NCI-H146 treated with DMSO at 0.1 percent for 48 hours (cell line): ENCODE measurements around the gene UBE4B.
"Not testable (repeated sequence)": the region's sequence is repeated elsewhere in the genome, so short reads cannot be mapped to it uniquely, and the experiment has no call there.

Source experiments
- DNase-seq: peaks from one replicate; lab custom pipeline; 2025; ENCODE audit not compliant: unreplicated experiment; lab: John Stamatoyannopoulos, UW

Gene UBE4B

GRCh38 chr1:10032590-10033358 is at the start of gene UBE4B:
UBE4B (plus strand) TSS chr1:10032958; CDS start chr1:10033671, 713 bp downstream.
- peak; percentile 80 for DNase-seq

GRCh38 chr1:9984253-9984652 is 48.5 kb upstream of the UBE4B start:
- DNase-seq = no peak

GRCh38 chr1:9985001-9985400 is 47.8 kb upstream of the UBE4B start:
- DNase-seq = no peak

GRCh38 chr1:9989773-9990172 is 43.0 kb upstream of the UBE4B start:
- no peak for DNase-seq

DNA sequence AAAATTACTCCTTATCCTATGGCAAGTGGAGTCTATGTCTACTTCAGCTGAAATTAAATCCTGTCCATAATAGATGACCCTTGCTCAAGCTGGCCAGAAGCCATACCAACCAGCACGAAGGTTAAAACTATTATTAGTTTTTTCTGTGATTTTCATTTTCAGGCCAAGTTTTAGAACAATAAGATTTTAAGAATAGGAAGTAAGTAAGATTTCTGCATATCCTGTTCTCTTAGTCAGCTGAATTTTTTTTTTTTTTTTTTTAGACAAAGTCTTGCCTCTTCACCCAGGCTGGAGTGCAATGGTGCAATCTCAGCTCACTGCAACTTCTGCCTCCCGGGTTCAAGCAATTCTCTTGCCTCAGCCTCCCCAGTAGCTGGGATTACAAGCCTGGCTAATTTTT is 41.8 kb upstream of the UBE4B start:
- DNase-seq = no peak

GRCh38 chr1:9992910-9993309 is 39.8 kb upstream of the UBE4B start:
- no peak for DNase-seq

- DNase-seq = no peak
Measured at GRCh38 chr1:9993561-9994075, 39.1 kb upstream of the UBE4B start.

GRCh38 chr1:9996624-9997582 is 35.9 kb upstream of the UBE4B start, which contains the start of gene RBP7:
RBP7 (plus strand) TSS chr1:9997228; CDS start chr1:9997259, 31 bp downstream.
- no peak for DNase-seq

DNA sequence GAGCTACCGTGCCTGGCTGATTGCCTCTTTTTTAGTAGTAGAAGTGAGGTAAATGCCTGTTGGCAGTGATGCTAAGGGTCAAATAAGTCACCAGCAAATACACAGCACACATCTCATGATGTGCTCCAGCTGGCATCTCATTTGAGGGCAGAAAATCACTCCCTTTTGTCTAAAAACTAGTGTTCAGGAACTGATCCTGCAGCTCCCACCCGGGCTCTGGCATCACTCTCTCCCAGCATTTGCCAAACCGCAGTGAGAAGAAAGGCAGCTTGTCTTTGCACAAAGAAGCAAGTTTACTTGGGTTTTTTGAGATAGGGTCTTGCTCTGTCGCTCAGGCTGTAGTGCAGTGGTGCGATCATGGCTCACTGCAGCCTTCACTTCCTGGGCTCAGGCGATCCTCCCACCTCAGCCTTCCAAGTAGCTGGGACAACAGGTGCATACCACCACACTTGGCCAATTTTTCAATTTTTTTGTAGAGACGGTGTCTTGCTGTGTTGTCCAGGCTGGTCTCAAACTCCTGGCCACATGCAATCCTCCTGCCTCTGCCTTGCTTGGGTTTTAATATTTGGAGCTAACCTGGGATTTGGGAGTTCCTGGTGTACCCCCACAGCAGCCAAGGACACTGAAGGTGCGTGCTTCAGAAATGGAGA is 31.6 kb upstream of the UBE4B start:
- no peak for DNase-seq

DNA sequence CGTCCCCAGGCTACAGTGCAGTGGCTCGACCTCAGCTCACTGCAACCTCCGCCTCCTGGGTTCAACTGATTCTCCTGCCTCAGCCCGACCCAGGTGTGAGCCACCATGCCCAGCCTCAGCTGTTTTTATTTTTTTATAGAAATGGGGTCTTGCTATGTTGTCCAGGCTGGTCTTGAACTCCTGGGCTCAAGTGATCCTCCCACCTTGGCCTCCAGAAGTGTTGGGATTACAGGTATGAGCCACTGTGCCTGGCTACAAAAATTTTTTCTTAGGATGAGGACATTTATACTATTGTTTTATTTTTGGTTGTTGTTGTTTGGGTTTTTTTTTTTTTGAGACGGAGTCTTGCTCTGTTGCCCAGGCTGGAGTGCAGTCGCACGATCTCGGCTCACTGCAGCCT is 27.5 kb upstream of the UBE4B start:
- not testable (repeated sequence) for DNase-seq

DNA sequence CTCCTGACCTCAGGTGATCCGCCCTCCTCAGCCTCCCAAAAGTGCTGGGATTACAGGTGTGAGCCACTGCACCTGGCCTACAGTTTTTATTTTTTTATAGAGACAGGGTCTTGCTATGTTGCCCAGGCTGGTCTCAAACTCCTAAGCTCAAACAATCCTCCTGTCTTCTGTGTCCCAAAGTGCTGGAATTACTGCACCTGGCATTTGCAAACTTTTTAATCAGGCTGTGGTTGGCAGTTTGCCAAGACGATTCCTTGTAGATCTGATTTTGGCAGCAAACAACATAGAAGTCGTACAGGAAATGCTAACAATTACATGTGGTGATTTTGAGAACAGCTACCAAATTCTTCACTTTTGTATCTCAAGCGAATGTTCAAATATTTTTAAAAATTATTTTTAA is 25.6 kb upstream of the UBE4B start:
- DNase-seq = no peak

- no peak for DNase-seq
Measured at GRCh38 chr1:10014016-10014415, 18.7 kb upstream of the UBE4B start.

- DNase-seq = no peak
Measured at GRCh38 chr1:10019561-10019960, 13.2 kb upstream of the UBE4B start.

GRCh38 chr1:10020086-10020485 is 12.7 kb upstream of the UBE4B start:
- DNase-seq = no peak

GRCh38 chr1:10020678-10021077 is 12.1 kb upstream of the UBE4B start:
- not testable (repeated sequence) for DNase-seq

DNA sequence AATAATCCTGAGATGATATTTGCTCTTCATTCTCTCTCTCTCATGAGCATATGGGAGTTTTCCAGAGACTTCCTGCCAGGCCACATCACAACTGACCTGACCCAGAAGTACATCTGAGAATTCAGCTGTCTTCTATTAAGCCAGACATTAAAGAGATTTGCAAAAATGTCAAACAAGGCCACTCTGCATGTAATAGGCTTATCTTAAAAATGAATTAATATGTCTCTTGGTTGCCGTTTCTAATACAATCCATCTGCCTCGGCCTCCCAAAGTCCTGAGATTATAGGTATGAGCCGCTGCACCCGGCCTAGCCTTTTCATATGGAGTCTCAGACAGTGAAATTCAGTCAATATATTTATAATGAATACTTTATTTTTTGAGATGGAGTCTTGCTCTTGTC is 10.8 kb upstream of the UBE4B start:
- DNase-seq = not testable (repeated sequence)

- DNase-seq = no peak
Measured at GRCh38 chr1:10022656-10023055, 10.1 kb upstream of the UBE4B start.

DNA sequence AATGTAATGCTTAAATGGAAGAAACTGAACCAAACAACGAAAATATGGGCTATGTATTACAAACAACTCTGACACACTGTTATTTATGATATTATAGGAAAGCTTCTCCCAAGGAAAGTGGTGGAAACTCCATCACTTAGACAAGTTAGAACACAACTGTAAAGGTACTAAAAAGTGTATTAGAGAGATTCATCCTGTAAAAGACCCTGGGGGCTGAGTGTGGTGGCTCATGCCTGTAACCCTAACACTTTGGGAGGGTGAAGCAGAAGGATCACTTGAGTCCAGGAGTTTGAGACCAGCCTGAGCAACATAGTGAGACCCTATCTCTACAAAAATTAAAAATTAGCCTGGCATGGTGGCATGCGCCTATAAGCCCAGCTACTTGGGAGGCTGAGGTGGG is 7.4 kb upstream of the UBE4B start:
- DNase-seq = no peak

- no peak for DNase-seq
Measured at GRCh38 chr1:10027027-10027426, 5.7 kb upstream of the UBE4B start.

DNA sequence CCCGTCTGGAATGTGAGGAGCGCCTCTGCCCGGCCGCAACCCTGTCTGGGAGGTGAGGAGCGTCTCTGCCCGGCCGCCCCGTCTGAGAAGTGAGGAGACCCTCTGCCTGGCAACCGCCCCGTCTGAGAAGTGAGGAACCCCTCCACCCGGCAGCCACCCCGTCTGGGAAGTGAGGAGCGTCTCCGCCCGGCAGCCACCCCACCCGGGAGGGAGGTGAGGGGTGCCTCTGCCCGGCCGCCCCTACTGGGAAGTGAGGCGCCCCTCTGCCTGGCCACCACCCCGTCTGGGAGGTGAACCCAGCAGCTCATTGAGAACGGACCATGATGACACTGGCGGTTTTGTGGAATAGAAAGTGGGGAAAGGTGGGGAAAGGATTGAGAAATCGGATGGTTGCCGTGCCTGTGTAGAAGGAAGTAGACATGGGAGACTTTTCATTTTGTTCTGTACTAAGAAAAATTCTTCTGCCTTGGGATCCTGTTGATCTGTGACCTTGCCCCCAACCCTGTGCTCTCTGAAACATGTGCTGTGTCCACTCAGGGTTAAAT is 3.7 kb upstream of the UBE4B start:
- DNase-seq = not testable (repeated sequence)

- no peak for DNase-seq
Measured at GRCh38 chr1:10031461-10031860, 1.3 kb upstream of the UBE4B start.
